Activated CD4-positive, CD25-positive, alpha-beta regulatory T cell treated with anti-CD3 and anti-CD28 coated beads, Interleukin-2, amount 50 U/mL, for 16 hours (primary cell): ENCODE measurements around the gene COQ2.
"Not testable (repeated sequence)": the region's sequence is repeated elsewhere in the genome, so short reads cannot be mapped to it uniquely, and the experiment has no call there.

Source experiments
- DNase-seq: peaks from one replicate; pipeline ENCODE4 v3.0.0-alpha.2; 2020; ENCODE audit warnings: low read depth, low spot score

Gene COQ2

GRCh38 chr4:83248486-83248885 is 36.1 kb downstream of the COQ2 start:
- no peak for DNase-seq

DNA sequence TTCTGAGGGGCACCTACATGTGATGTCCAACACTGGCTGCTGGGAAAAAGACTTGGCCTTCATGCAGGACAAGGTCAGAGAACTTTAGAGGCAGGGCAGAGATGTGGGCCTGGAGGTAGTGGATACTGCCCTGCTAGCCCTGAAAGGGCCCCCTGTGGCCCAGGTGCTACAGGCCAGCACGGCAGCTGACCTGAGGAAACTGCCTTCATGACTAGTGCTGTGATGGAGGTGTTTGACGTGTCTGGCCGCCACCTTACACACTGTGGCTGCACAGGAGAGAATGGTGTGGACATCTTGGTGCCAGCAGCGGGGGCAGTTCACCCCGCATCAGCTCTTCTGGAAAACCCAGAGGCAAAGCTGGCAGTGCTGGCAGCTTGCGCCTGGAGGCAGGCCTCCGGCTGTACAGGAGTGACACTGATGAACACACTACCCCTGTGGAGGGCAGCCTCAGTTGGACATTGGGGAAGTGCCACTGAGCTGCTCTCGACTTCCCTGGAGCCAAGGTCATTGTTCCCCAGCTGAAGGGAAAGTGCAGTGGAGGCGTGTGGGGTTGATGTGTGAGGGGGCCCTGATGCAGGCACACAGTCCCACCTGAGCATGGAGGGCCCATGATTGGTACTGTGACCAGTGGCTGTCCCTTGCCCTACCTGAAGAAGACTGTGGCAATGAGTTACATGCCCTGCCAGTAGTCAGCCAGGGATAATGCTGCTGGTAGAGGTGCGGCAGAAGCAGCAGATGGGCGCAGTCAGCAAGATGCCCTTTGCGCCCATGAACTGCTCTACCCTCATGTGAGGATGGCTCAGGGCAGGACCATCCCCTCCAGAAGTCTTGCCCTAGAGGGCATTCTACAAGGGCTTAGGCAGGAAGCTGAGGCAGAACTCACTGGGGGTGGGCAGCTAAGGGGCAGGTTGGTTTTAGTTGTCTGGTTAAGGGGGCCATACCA is 36.9 kb downstream of the COQ2 start:
- no peak for DNase-seq

DNA sequence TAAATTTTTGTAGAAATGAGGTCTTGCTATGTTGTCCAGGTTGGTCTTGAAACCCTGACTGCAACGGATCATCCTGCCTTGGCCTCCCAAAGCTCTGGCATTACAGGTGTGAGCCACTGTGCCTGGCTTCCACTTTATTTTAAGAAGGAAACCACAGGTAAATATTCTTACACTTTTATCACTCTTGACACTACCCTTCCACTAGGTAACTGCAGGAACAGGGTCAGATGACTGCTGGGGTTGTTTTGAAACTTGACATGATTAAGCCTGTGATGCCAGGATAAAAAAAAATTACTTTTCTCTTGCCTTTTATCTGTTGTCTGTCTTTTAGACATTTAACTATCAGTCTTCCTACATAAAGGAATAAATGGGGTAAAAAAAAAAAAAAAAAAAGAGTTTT is 43.5 kb downstream of the COQ2 start:
- DNase-seq: no peak

DNA sequence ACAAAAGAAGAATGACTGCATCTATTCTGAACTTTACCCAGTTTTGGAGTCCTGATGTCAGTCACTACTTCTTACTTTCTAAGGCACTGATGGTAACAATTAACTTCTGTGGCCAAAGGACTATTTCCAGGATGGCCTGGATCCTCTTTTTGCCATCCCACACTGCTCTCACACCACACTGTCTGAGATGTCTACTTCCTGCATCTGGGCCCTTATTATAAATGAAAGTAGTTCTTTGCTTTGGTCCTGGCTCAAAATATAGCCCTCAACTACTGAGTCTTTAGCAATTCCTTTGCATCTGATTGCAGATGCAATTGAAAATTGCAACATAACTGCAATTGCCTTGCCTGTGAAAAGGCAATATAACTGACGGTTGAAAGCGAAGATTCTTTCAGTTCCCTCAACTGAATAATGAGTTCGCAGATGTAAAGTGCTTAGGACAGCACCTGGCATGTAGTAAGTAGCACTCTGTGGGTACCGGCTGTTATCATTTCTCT is 44.2 kb downstream of the COQ2 start:
- no peak for DNase-seq

- DNase-seq: no peak
Observed at GRCh38 chr4:83238393-83239248, 46.0 kb downstream of the COQ2 start.

DNA sequence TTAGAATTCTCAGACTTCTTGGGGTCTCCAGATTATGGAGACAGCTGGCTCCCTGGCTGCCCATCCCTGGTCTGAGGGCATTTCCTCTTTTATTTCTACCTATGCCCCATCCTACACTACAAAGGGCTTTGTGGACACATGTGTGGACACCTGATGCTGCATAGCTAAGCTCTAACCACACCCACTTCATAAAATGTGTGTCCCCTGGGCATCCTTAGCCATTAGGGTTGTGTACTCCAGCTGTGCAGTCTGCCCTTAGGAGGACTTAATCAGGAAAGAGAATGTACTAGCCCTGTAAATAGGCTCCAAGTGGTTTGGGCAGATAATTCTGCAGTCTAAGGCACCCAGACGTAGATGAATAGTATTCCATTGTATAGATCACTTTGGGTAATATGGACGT is 47.0 kb downstream of the COQ2 start:
- no peak for DNase-seq

- DNase-seq: not testable (repeated sequence)
Observed at GRCh38 chr4:83235645-83236133, 48.9 kb downstream of the COQ2 start.

GRCh38 chr4:83234902-83235644 is 49.5 kb downstream of the COQ2 start:
- no peak for DNase-seq

DNA sequence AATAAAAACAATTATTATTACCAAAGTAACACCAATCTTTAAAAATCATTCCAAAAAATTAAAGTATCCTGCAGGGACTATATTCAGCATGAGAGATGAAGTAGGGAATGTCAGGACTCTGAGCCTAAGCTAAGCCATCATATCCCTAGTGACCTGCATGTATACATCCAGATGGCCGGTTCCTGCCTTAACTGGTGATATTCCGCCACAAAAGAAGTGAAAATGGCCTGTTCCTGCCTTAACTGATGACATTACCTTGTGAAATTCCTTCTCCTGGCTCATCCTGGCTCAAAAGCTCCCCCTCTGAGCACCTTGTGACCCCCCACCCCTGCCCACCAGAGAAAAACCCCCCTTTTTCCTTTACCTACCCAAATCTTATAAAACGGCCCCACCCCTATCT is 50.2 kb downstream of the COQ2 start:
- DNase-seq: not testable (repeated sequence)

DNA sequence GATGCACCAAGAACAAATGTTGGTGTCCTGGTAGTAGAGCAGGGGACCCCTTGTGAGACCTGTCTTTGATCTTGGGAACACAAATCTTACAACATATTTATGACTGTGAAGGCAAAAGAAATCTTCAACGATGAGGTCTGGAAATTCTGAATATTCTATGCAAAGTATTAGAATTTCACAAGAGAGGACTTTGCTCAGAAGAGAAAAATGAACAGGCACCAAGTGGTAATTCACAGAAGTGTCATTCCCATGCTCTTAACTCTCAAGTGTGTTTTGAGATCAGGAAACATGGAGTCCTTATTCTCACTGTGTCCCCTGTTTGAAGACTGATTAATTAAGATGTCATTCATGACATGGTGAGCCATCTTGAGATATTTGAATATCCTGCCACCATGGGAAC is 52.5 kb downstream of the COQ2 start:
- DNase-seq: no peak

DNA sequence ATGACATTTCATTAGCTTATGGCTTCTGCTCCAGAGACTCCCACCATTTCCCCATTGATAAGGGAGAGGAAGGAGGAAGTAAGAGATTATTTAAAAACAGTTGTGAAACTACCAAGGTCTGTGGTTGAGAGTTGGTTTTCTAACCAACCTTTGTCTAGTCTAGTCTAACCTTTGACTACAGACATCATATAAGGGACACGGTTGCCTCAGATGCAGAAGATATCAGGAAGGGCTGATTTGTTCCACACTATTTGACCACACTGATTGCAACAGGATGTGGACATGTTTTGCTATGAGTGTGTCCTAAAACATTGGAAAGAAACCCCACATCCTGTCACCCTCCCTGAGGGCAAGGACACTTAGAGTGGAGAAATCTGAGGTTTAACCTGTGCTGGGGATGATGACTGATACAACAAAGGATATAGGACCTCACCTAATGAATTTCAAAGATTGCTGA is 53.0 kb downstream of the COQ2 start:
- DNase-seq: no peak

- no peak for DNase-seq
Observed at GRCh38 chr4:83230928-83231327, 53.7 kb downstream of the COQ2 start.

DNA sequence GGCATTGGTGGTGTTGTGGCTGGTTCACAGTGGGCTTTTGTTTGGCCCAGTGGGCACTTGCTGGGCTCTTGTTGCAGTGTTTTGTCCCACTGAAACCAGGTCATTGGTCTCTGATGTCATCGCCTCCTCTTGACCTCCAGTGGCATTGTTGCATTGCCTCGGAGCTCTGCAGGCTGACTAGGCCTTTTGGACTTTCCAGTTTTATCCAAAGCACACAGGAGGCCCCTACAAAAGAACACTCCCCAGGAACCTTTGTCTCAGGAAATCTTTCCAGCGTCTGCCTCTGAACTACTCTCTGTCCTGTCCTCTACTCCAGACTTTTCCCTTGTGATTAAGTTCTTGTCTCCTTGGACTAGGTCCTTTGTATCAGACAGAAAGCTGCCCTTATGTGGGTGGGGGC is 54.8 kb downstream of the COQ2 start:
- no peak for DNase-seq

GRCh38 chr4:83228231-83228630 is 56.4 kb downstream of the COQ2 start:
- no peak for DNase-seq

GRCh38 chr4:83224502-83225197 is 59.9 kb downstream of the COQ2 start:
- DNase-seq: no peak

GRCh38 chr4:83223781-83224180 is 60.8 kb downstream of the COQ2 start:
- no peak for DNase-seq

DNA sequence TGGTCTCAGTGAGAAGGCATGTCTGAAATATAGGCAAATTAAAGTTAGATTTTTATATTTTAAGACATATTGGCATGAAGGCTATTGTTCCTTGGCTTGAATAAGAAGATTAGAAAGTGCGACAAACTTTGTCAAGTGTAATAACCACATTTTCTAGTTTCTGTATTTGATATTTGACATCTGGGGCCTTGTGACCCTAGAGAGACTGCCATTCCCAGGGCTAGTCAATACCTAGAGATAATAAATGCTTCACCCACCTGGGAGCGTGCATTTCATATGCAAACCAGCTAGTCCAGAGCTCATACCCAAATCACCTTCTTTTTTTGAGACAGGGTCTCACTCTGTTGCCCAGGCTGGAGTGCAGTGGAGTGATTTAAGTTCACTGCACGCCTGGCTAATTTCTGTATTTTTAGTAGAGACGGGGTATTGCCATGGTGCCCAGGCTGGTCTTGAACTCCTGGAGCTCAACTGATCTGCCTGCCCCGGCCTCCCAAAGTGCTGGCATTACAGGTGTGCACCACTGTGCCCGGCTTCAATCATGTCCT is 62.6 kb downstream of the COQ2 start:
- DNase-seq: no peak

- DNase-seq: peak; percentile 15
Observed at GRCh38 chr4:83219344-83220331, 65.0 kb downstream of the COQ2 start.
